K562 (cell line): Measurements from ENCODE around the gene S100A1. TPM values are rescaled to one million over a fixed set of nuclear protein-coding genes. Genes with fewer than 3 reads are reported as not detected.
A peak's percentile ranks its signal among the peaks of the same experiment; 100 is the strongest.
"Not testable (repeated sequence)": the region's sequence is repeated elsewhere in the genome, so short reads cannot be mapped to it uniquely, and the experiment has no call there.

ENCODE experiments used
- ATAC-seq: fragments of 200-7000 bp; cut with Tn5 transposase; 3 replicates; pipeline ENCODE4 v1.9.1; 2020; ENCODE audit warnings: moderate library complexity
- BruUV-seq: library from RNA; stranded (reverse); fragments of 400-500 nt; replicated peaks from 2 replicates; lab custom pipeline; 2021; lab: Mats Ljungman, UMichigan
- CTCF ChIA-PET: fragments of 300-600 bp; formaldehyde crosslinking; extraction: SDS; loops from one replicate; lab custom pipeline; 2021; ENCODE audit warnings: low intra/inter-chr PET ratio; lab: Yijun Ruan, JAX
- POLR2A ChIA-PET: fragments of 300-600, 350-650 bp; sonication (Branson Sonifier 250); formaldehyde crosslinking; extraction: SDS; loops from one replicate; lab custom pipeline; 2021; ENCODE audit warnings: antibody characterized with exemption, inconsistent platforms; lab: Yijun Ruan, JAX
- DNase-seq, 4 experiments: peaks; one replicate each; pipeline versions ENCODE4 v3.0.0 to v3.0.0-alpha.2; 2011 to 2018; ENCODE audit warnings: low spot score in 3 of 4, mixed read lengths in 3 of 4; ENCODE audit errors: extremely low read depth in 1 of 4
- FAIRE-seq: peaks from 2 replicates; lab custom pipeline; 2011; peaks lifted over from hg19 to GRCh38; lab: Jason Lieb, UNC
- H2AFZ ChIP-seq: 2 replicates; pipeline ENCODE4 v1.6.0; 2011; ENCODE audit warnings: low read depth, low read length, control low read depth, inconsistent platforms
- H3K27ac ChIP-seq: fragments of 200-600 bp; 3 replicates; pipeline ENCODE4 v1.8.0; 2011; ENCODE audit warnings: low read depth, mild to moderate bottlenecking, control low read depth, inconsistent platforms, low read length, moderate library complexity, mixed read lengths; ENCODE audit errors: extremely low read depth
- H3K27me3 ChIP-seq, 2 experiments: fragments of 300-600 bp in 1 of 2; 2 replicates in 1 of 2; 3 replicates in 1 of 2; pipeline versions ENCODE4 v1.6.0 to v1.8.0; 2011; ENCODE audit warnings: inconsistent platforms in 2 of 2, low read length in 2 of 2, mild to moderate bottlenecking in 1 of 2, mixed read lengths in 1 of 2, moderate library complexity in 1 of 2; ENCODE audit not compliant: control insufficient read depth in 2 of 2, insufficient read depth in 2 of 2
- H3K36me3 ChIP-seq: fragments of 300-600 bp; 3 replicates; pipeline ENCODE4 v1.8.0; 2011; ENCODE audit warnings: mild to moderate bottlenecking, low read length, inconsistent platforms; ENCODE audit not compliant: control insufficient read depth, insufficient read depth
- H3K4me1 ChIP-seq, 2 experiments: fragments of 200-600 bp in 1 of 2; replicated peaks in 1 of 2; 2 replicates in 1 of 2; 3 replicates in 1 of 2; pipeline versions ENCODE4 v1.5.1 to v1.8.0; 2011; ENCODE audit warnings: inconsistent platforms in 2 of 2, low read length in 2 of 2, mild to moderate bottlenecking in 1 of 2, mixed read lengths in 1 of 2, moderate library complexity in 1 of 2; ENCODE audit not compliant: control insufficient read depth in 2 of 2, insufficient read depth in 2 of 2
- H3K4me2 ChIP-seq: 2 replicates; pipeline ENCODE4 v1.6.1; 2011; ENCODE audit warnings: low read length, control low read depth, inconsistent platforms, mixed read lengths; ENCODE audit not compliant: insufficient read depth
- H3K4me3 ChIP-seq: fragments of 200-600 bp; sonication (generic), shearing (Covaris generic); 2 replicates; pipeline ENCODE4 v1.5.1; 2016; ENCODE audit warnings: control low read depth, inconsistent platforms
- H3K79me2 ChIP-seq: fragments of 200-600 bp; 3 replicates; pipeline ENCODE4 v1.8.0; 2011; ENCODE audit warnings: low read length, inconsistent platforms; ENCODE audit not compliant: control insufficient read depth, insufficient read depth
- H3K9ac ChIP-seq, 2 experiments: 2 replicates each; pipeline versions ENCODE4 v1.6.0 to v1.6.1; 2011; ENCODE audit warnings: low read depth in 2 of 2, low read length in 2 of 2, control low read depth in 1 of 2, inconsistent platforms in 1 of 2, mild to moderate bottlenecking in 1 of 2, mixed read lengths in 1 of 2; ENCODE audit not compliant: insufficient read depth in 1 of 2
- H3K9me1 ChIP-seq: one replicate; pipeline ENCODE4 v1.6.0; 2011; ENCODE audit warnings: inconsistent platforms, mild to moderate bottlenecking, low read length, moderate library complexity; ENCODE audit not compliant: control insufficient read depth, insufficient read depth
- H3K9me3 ChIP-seq: replicated peaks from 2 replicates; pipeline ENCODE4 v1.5.1; 2011; ENCODE audit warnings: low read depth, low read length, inconsistent platforms; ENCODE audit not compliant: control insufficient read depth, insufficient read depth
- H4K20me1 ChIP-seq: replicated peaks from 2 replicates; pipeline ENCODE4 v1.6.1; 2011; ENCODE audit warnings: low read length, inconsistent platforms, mixed read lengths; ENCODE audit not compliant: control insufficient read depth, insufficient read depth
- RBFOX2 ChIP-seq: fragments of 200-400 bp; formaldehyde crosslinking; IDR thresholded peaks from 2 replicates; pipeline ENCODE4 v1.6.1; 2017; ENCODE audit warnings: low read depth, mild to moderate bottlenecking, low read length, moderate library complexity
- SMAD1 ChIP-seq: fragments of 150-350 bp; IDR thresholded peaks from 2 replicates; pipeline ENCODE4 v1.6.1; 2014; ENCODE audit warnings: low read length, low read depth; ENCODE audit not compliant: partially characterized antibody
- ZBTB33 ChIP-seq: sonication (generic); formaldehyde crosslinking; IDR thresholded peaks from 2 replicates; pipeline ENCODE4 v1.8.1; 2023; ENCODE audit warnings: mild to moderate bottlenecking, missing genetic modification reagents
- ZNF121 ChIP-seq: sonication (generic); formaldehyde crosslinking; conservative IDR thresholded peaks from 2 replicates; pipeline ENCODE4 v1.8.0; 2022; ENCODE audit warnings: missing genetic modification reagents
- WGBS: fragments of 100-300 bp; shearing (Covaris generic); methylation state at CpG from one replicate; pipeline ENCODE4 v1.1.6; 2016; ENCODE audit warnings: low coverage, mixed read lengths; ENCODE audit not compliant: insufficient coverage; ENCODE audit errors: missing lambda C conversion rate; 5-methylcytosine and 5-hydroxymethylcytosine counted together
- in situ Hi-C: fragments of 300-500 bp; cut with MboI; formaldehyde crosslinking; loops from 4 replicates; pipeline ENCODE4 v1.15.0; 2018; ENCODE audit warnings: inconsistent platforms, mixed read lengths
- intact Hi-C: fragments of 100-400 bp; cut with micrococcal nuclease; formaldehyde crosslinking; loops from 2 replicates; pipeline ENCODE4 v1.14.2; 2022
- polyA plus RNA-seq, 8 experiments: library from polyadenylated mRNA; depleted of rRNA in 4 of 8; stranded (reverse) in 5 of 8; unstranded in 3 of 8; fragments of >200 nt; fragmentation: Nextera tagmentation in 2 of 8; fragmentation: Illumina TruSeq in 1 of 8; extraction: Ambion mirVana in 2 of 8; extraction: Trizol in 1 of 8; gene quantifications; 2 replicates each; pipeline versions ENCODE4 v1.2.1 to v1.2.3, GENCODE V29; 2011 to 2014; ENCODE audit warnings: inconsistent platforms in 1 of 8, missing spikeins in 1 of 8
- total RNA-seq, 7 experiments: library from RNA; depleted of rRNA in 6 of 7; stranded (reverse); fragments of >200 nt in 6 of 7; fragmentation: Illumina TruSeq in 2 of 7; extraction: Trizol in 2 of 7; gene quantifications; 2 replicates each; pipeline versions ENCODE4 v1.2.1 to v1.2.3, GENCODE V29; 2011 to 2021; ENCODE audit warnings: low replicate concordance in 1 of 7

The S100A1 gene
- total and polyA plus RNA-seq, 9 of the 15 experiments (the other 6 are each of a cell fraction or from before 2014, with no cell fraction given): 0.44 to 30.1 (median 12.7) TPM

GRCh38 chr1:153668672-153669071 lies 40.4 kb downstream of the S100A1 start:
- not testable (repeated sequence) for FAIRE-seq, BruUV-seq

GRCh38 chr1:153669606-153670005 lies 41.4 kb downstream of the S100A1 start:
- H4K20me1 ChIP-seq: no peaks in the 10 kb centered on the region
- H3K9me1 ChIP-seq: no peaks in the 10 kb centered on the region
- TF ChIP-seq SMAD1 (no peak), ZBTB33 (CRISPR knock-in tag) (0 out of 2 replicates have a peak, but pooled peaks have one; percentile 9)
- in situ Hi-C loops: loop anchor here (5.0 kb wide), 1 partner anchor 108 kb away; the partner anchor contains the start of gene SLC27A3
- no peak overlapping the region for H2AFZ ChIP-seq
- peak overlapping the region; percentile 96 to 98; a peak in 3 of 4 replicates for H3K9ac ChIP-seq
- no TSS peak for BruUV-seq
- peaks cover 37% of the 10 kb centered on the region for H3K79me2 ChIP-seq
- CTCF ChIA-PET: no interaction called here
- peaks cover 0 to 4% of the 10 kb centered on the region in 2 experiments; a peak in 3 of 5 replicates for H3K4me1 ChIP-seq
- no peak for FAIRE-seq
- H3K4me2 ChIP-seq: peak overlapping the region; percentile 98
- H3K27me3 ChIP-seq: no peaks in the 10 kb centered on the region
- intact Hi-C loops: loop anchor here (5.0 kb wide), 2 partner anchors 157 to 318 kb away; partner anchors contain the start of gene RAB13
- H3K9me3 ChIP-seq: no peaks in the 10 kb centered on the region
- POLR2A ChIA-PET: interaction anchor here (0.7 to 4.8 kb wide), 3 partner anchors 11 to 321 kb away, joined by 3 to 26 read pairs (median 4); partner anchors contain the start of gene SNAPIN
- ATAC-seq: no peak
- 42% methylated on average over 6 of the region's 6 CpGs for WGBS
- H3K36me3 ChIP-seq: peaks cover 58% of the 10 kb centered on the region
- peak overlapping the region; percentile 94 for H3K4me3 ChIP-seq
- no peak for DNase-seq
- H3K27ac ChIP-seq: peak overlapping the region; percentile 92

More at GRCh38 chr1:153668672-153669071, 40.4 kb downstream of the S100A1 start:
- POLR2A ChIA-PET: interaction anchor here (0.7 to 4.8 kb wide), 2 partner anchors 10 to 61 kb away, joined by 3 to 26 read pairs; partner anchors contain the start of gene SNAPIN
- H2AFZ ChIP-seq, H3K27me3 ChIP-seq, H3K9me3 ChIP-seq, H3K27ac ChIP-seq, H3K4me3 ChIP-seq, H3K9ac ChIP-seq, H3K4me2 ChIP-seq, H3K9me1 ChIP-seq, H4K20me1 ChIP-seq, CTCF ChIA-PET, H3K4me1 ChIP-seq, in situ Hi-C loops, DNase-seq, ATAC-seq, intact Hi-C loops: not testable (repeated sequence)
- TF ChIP-seq ZNF121: peak; percentile 82
- TF ChIP-seq RBFOX2: peak; percentile 42
- WGBS: 96% methylated on average over 6 of the region's 8 CpGs
- H3K79me2 ChIP-seq: peaks cover 37% of the 10 kb centered on the region
- peaks cover 68% of the 10 kb centered on the region for H3K36me3 ChIP-seq
